ENCODE results near the gene NTM. TPM values are rescaled to one million over a fixed set of nuclear protein-coding genes. Genes with fewer than 3 reads are reported as not detected.

The NTM gene
- total and polyA plus RNA-seq, 7 donors = 0.07 to 1.1 (median 0.22) TPM; not detected in 2

GRCh38 chr11:131985846-131986301 lies 615.5 kb downstream of the NTM start:
- TF ChIP-seq, protein P1, sequence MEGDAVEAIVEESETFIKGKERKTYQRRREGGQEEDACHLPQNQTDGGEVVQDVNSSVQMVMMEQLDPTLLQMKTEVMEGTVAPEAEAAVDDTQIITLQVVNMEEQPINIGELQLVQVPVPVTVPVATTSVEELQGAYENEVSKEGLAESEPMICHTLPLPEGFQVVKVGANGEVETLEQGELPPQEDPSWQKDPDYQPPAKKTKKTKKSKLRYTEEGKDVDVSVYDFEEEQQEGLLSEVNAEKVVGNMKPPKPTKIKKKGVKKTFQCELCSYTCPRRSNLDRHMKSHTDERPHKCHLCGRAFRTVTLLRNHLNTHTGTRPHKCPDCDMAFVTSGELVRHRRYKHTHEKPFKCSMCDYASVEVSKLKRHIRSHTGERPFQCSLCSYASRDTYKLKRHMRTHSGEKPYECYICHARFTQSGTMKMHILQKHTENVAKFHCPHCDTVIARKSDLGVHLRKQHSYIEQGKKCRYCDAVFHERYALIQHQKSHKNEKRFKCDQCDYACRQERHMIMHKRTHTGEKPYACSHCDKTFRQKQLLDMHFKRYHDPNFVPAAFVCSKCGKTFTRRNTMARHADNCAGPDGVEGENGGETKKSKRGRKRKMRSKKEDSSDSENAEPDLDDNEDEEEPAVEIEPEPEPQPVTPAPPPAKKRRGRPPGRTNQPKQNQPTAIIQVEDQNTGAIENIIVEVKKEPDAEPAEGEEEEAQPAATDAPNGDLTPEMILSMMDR (IDR thresholded peaks at IDR 0.05) = no peak
- Histone ChIP-seq H3K9me3 (no peaks in the 10 kb centered on the region), H3K27ac (no peak overlapping the region), H3K27me3 (ENCODE audit: insufficient read depth in 3 of 3, low read length in 2 of 3) (no peaks in the 10 kb centered on the region), H3K4me3 (no peak overlapping the region), H3K36me3 (ENCODE audit: insufficient read depth in 1 of 2, low read depth in 1 of 2) (no peaks in the 10 kb centered on the region), H3K4me1 (no peaks in the 10 kb centered on the region)
- ATAC-seq (no peak), DNase-seq (no peak)
- intact Hi-C loops (cut with DNase I) = no loop called here
- 25 to 33% (median 29%) methylated on average over 4 of the region's 4 CpGs for WGBS, 3 donors

GRCh38 chr11:131987703-131988102 lies 617.3 kb downstream of the NTM start:
- Histone ChIP-seq H3K36me3 (ENCODE audit: insufficient read depth in 1 of 2, low read depth in 1 of 2) (no peaks in the 10 kb centered on the region), H3K4me3 (no peak overlapping the region), H3K4me1 (no peaks in the 10 kb centered on the region), H3K27ac (no peak overlapping the region), H3K9me3 (no peaks in the 10 kb centered on the region), H3K27me3 (ENCODE audit: insufficient read depth in 3 of 3, low read length in 2 of 3) (no peaks in the 10 kb centered on the region)
- WGBS, 3 donors = 94 to 100% (median 96%) methylated on average over 2 of the region's 2 CpGs
- intact Hi-C loops (cut with DNase I) = no loop called here
- TF ChIP-seq, protein P1 (IDR thresholded peaks at IDR 0.05) = no peak
- no peak for ATAC-seq
- DNase-seq = no peak

- ATAC-seq = no peak
- Histone ChIP-seq H3K27me3 (ENCODE audit: insufficient read depth in 3 of 3, low read length in 2 of 3) (no peaks in the 10 kb centered on the region), H3K4me3 (no peak overlapping the region), H3K27ac (no peak overlapping the region), H3K36me3 (ENCODE audit: insufficient read depth in 1 of 2, low read depth in 1 of 2) (no peaks in the 10 kb centered on the region), H3K4me1 (no peaks in the 10 kb centered on the region), H3K9me3 (no peaks in the 10 kb centered on the region)
- intact Hi-C loops (cut with DNase I) = no loop called here
- DNase-seq = no peak
- 91 to 95% (median 93%) methylated on average over 2 of the region's 2 CpGs for WGBS, 3 donors
- TF ChIP-seq, protein P1 (IDR thresholded peaks at IDR 0.05) = no peak
Observed at GRCh38 chr11:131991606-131992005, 621.2 kb downstream of the NTM start.

GRCh38 chr11:131993246-131993645 lies 622.8 kb downstream of the NTM start:
- no peaks in the 10 kb centered on the region for H3K27me3 ChIP-seq (ENCODE audit: insufficient read depth in 3 of 3, low read length in 2 of 3)
- no peak for DNase-seq
- intact Hi-C loops (cut with DNase I) = no loop called here
- no peak overlapping the region for H3K4me3 ChIP-seq
- 86 to 87% (median 86%) methylated on average over 2 of the region's 2 CpGs for whole genome bisulfite sequencing, 3 donors
- ATAC-seq = no peak
- no peaks in the 10 kb centered on the region for H3K36me3 ChIP-seq (ENCODE audit: insufficient read depth in 1 of 2, low read depth in 1 of 2)
- TF ChIP-seq, protein P1 (IDR thresholded peaks at IDR 0.05) = no peak
- no peaks in the 10 kb centered on the region for H3K4me1 ChIP-seq
- H3K27ac ChIP-seq = no peak overlapping the region
- no peaks in the 10 kb centered on the region for H3K9me3 ChIP-seq

DNA sequence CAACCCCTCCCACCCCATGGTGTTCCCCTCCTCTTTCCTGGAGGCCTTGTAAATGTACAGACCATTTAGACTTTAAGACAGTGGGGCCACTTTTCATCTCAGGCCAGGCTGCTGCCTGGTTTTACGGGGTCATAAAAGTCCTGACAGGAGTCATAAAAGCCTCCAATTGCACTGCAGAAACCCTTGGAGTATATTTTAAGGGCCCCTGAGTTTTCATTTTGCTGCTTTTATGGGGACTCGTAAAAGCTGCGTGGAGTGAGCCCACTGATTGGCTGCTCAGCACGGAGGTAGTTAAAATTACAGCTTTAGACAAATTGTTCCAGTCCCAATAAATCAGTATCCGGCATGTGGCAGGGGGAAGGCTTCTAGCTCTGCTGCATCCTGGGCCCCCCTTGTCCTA lies 627.6 kb downstream of the NTM start:
- ATAC-seq = no peak
- Histone ChIP-seq H3K27me3 (ENCODE audit: insufficient read depth in 3 of 3, low read length in 2 of 3) (no peaks in the 10 kb centered on the region), H3K27ac (no peak overlapping the region), H3K4me1 (no peaks in the 10 kb centered on the region), H3K9me3 (no peaks in the 10 kb centered on the region), H3K4me3 (no peak overlapping the region), H3K36me3 (ENCODE audit: insufficient read depth in 1 of 2, low read depth in 1 of 2) (no peaks in the 10 kb centered on the region)
- TF ChIP-seq, protein P1 (IDR thresholded peaks at IDR 0.05) = no peak
- no peak for DNase-seq
- intact Hi-C loops (cut with DNase I) = no loop called here
- WGBS, 3 donors = 57 to 74% (median 64%) methylated on average over 5 of the region's 5 CpGs

Measured in psoas muscle (tissue), 8 donors.